Transverse colon (tissue), 4 donors: ENCODE data around the gene C5orf34. TPM values are rescaled to one million over a fixed set of nuclear protein-coding genes. Genes with fewer than 3 reads are reported as not detected.
"Not testable (repeated sequence)": the region's sequence is repeated elsewhere in the genome, so short reads cannot be mapped to it uniquely, and the experiment has no call there.

Experiments
- DNase-seq: peaks from one replicate; pipeline ENCODE4 v3.0.0-alpha.2; 2019
- H3K27ac ChIP-seq, 4 donors: fragments of 200-600 bp; sonication (generic); 2 replicates each; pipeline ENCODE4 v1.5.1; 2016 to 2018; ENCODE audit warnings: inconsistent platforms in 4 of 4
- H3K27me3 ChIP-seq: fragments of 200-600 bp; sonication (generic); 2 replicates; pipeline ENCODE4 v1.5.1; 2017; ENCODE audit warnings: inconsistent platforms
- H3K36me3 ChIP-seq, 4 donors: fragments of 200-600 bp; sonication (generic); 2 replicates each; pipeline ENCODE4 v1.5.1; 2017 to 2019; ENCODE audit warnings: inconsistent platforms in 4 of 4
- H3K4me1 ChIP-seq, 4 donors: fragments of 200-600 bp; sonication (generic); 2 replicates each; pipeline ENCODE4 v1.5.1; 2017 to 2020; ENCODE audit warnings: inconsistent platforms in 4 of 4
- H3K4me3 ChIP-seq, 4 donors: fragments of 200-600 bp; sonication (generic); 1 replicate in 1 of 4; 2 replicates in 3 of 4; pipeline versions ENCODE4 v1.5.1 to v1.6.1; 2017 to 2019; ENCODE audit warnings: inconsistent platforms in 4 of 4
- H3K9me3 ChIP-seq, 2 donors: fragments of 200-600 bp; sonication (generic); 2 replicates each; pipeline ENCODE4 v1.5.1; 2017 to 2019; ENCODE audit warnings: inconsistent platforms in 2 of 2
- CTCF ChIP-seq, 5 experiments: fragments of 200-600 bp in 3 of 5; fragments of 450-650 bp in 2 of 5; sonication (generic) in 3 of 5; IDR thresholded peaks; 1 replicate in 2 of 5; 2 replicates in 3 of 5; pipeline ENCODE4 v1.5.1; 2016 to 2017; ENCODE audit warnings: antibody characterized with exemption in 5 of 5, inconsistent platforms in 3 of 5, mild to moderate bottlenecking in 2 of 5, moderate library complexity in 1 of 5
- EP300 ChIP-seq: sonication (generic); formaldehyde crosslinking; IDR thresholded peaks from one replicate; pipeline ENCODE4 v1.6.1; 2017; ENCODE audit warnings: antibody characterized with exemption, low read depth
- POLR2A ChIP-seq: fragments of 450-650 bp; IDR thresholded peaks from one replicate; pipeline ENCODE4 v1.6.1; 2016; ENCODE audit warnings: antibody characterized with exemption, mild to moderate bottlenecking, moderate library complexity
- POLR2AphosphoS5 ChIP-seq, 3 donors: sonication (generic); formaldehyde crosslinking; IDR thresholded peaks; one replicate each; pipeline ENCODE4 v1.6.1; 2016; ENCODE audit warnings: antibody characterized with exemption in 3 of 3
- WGBS, 2 donors: methylation state at CpG; one replicate each; pipeline ENCODE4 v1.1.5; 2018; ENCODE audit warnings: low coverage in 1 of 2; 5-methylcytosine and 5-hydroxymethylcytosine counted together
- in situ Hi-C, 4 donors: fragments of 200-750 bp; cut with MboI; loops; one replicate each; pipeline versions ENCODE4 v1.15.0 to v1.15.1; 2017; ENCODE audit warnings: low sequenced_read_pairs in 3 of 4, low pct_ligation_motif_present in 1 of 4, low pct_unique_long_range_greater_than_20kb in 1 of 4
- intact Hi-C: fragments of 100-400 bp; cut with DNase I; formaldehyde crosslinking; loops from one replicate; pipeline ENCODE4 v1.15.1; 2023; ENCODE audit warnings: low total_unique reads
- total RNA-seq, 4 donors: library from RNA; depleted of rRNA; stranded (reverse); fragments of >200 nt; gene quantifications; one replicate each; pipeline ENCODE4 v1.1.0, GENCODE V29; 2016

The C5orf34 gene
- total RNA-seq, 4 donors from 2014 or later: 0.55 to 4.0 (median 3.2) TPM; not detected in 1

GRCh38 chr5:43461066-43461465, 53.9 kb downstream of the C5orf34 start:
- Histone ChIP-seq H3K36me3 (peaks cover 0 to 1% (median 0%) of the 10 kb centered on the region in 4 donors), H3K27ac (no peak overlapping the region), H3K27me3 (no peaks in the 10 kb centered on the region), H3K9me3 (peaks cover 0 to 9% of the 10 kb centered on the region in 2 donors), H3K4me1 (no peaks in the 10 kb centered on the region), H3K4me3 (no peak overlapping the region)
- TF ChIP-seq POLR2A (no peak), CTCF (IDR thresholded peaks at IDR 0.05) (no peak), EP300 (no peak), POLR2AphosphoS5 (IDR thresholded peaks at IDR 0.05) (no peak)
- no peak for DNase-seq
- 100% methylated on average over 1 of the region's 1 CpG; no CpG with 5 or more reads in 1 of the 2 donors for WGBS, 2 donors
- in situ Hi-C loops (no loop called here), intact Hi-C loops (no loop called here)

GRCh38 chr5:43456556-43456955, 58.4 kb downstream of the C5orf34 start:
- no peaks in the 10 kb centered on the region for H3K4me1 ChIP-seq
- no peak overlapping the region for H3K4me3 ChIP-seq
- WGBS, 2 donors: 93 to 96% methylated on average over 3 of the region's 3 CpGs
- DNase-seq: no peak
- no peaks in the 10 kb centered on the region for H3K27me3 ChIP-seq
- H3K36me3 ChIP-seq: no peaks in the 10 kb centered on the region
- peaks cover 0 to 7% of the 10 kb centered on the region in 2 donors for H3K9me3 ChIP-seq
- intact Hi-C loops: no loop called here
- TF ChIP-seq POLR2AphosphoS5 (IDR thresholded peaks at IDR 0.05) (no peak), POLR2A (no peak), CTCF (IDR thresholded peaks at IDR 0.05) (no peak), EP300 (no peak)
- H3K27ac ChIP-seq: no peak overlapping the region
- in situ Hi-C loops: no loop called here

GRCh38 chr5:43441575-43441974, 73.4 kb downstream of the C5orf34 start:
- not testable (repeated sequence) for H3K4me1 ChIP-seq

GRCh38 chr5:43437062-43437660, 77.8 kb downstream of the C5orf34 start:
- no peak for DNase-seq
- Histone ChIP-seq H3K27me3 (no peaks in the 10 kb centered on the region), H3K4me3 (no peak overlapping the region), H3K27ac (no peak overlapping the region), H3K4me1 (peaks cover 4 to 17% (median 8%) of the 10 kb centered on the region in 4 donors), H3K9me3 (no peaks in the 10 kb centered on the region), H3K36me3 (no peaks in the 10 kb centered on the region)
- intact Hi-C loops: no loop called here
- 91 to 100% methylated on average over 1 to 3 of the region's 3 CpGs for WGBS, 2 donors
- no peak for TF ChIP-seq CTCF (IDR thresholded peaks at IDR 0.05)
- TF ChIP-seq POLR2A: no peak
- no peak for TF ChIP-seq POLR2AphosphoS5 (IDR thresholded peaks at IDR 0.05)
- no peak for TF ChIP-seq EP300
- in situ Hi-C loops: no loop called here

More at GRCh38 chr5:43441575-43441974, 73.4 kb downstream of the C5orf34 start:
- H3K9me3 ChIP-seq, H3K4me3 ChIP-seq, intact Hi-C loops, DNase-seq, in situ Hi-C loops, H3K27ac ChIP-seq, H3K27me3 ChIP-seq: not testable (repeated sequence)
- peaks cover 0 to 10% (median 0%) of the 10 kb centered on the region in 4 donors for H3K36me3 ChIP-seq

Other genes starting within 250 kb of the C5orf34 start
- 10 to 100 TPM; 16.9 to 51.4 (median 41.8) TPM for gene HMGCS1, start 201.7 kb downstream of the C5orf34 start, total RNA-seq
- gene CCL28, start 102.8 kb downstream of the C5orf34 start, total RNA-seq: 100 to 1,000 TPM in 2 of 4 donors, 10 to 100 TPM in 2; 17.1 to 115 (median 86.4) TPM
- gene TMEM267, start 31.3 kb downstream of the C5orf34 start, total RNA-seq: 10 to 100 TPM in 1 of 4 donors, 1 to 10 TPM in 2, under 1 TPM in 1; 0.60 to 11.5 (median 7.3) TPM
- gene PAIP1, start 41.9 kb upstream of the C5orf34 start, total RNA-seq: 10 to 100 TPM; 17.1 to 61.4 (median 46.3) TPM
- gene NNT, start 88.0 kb upstream of the C5orf34 start, total RNA-seq: 10 to 100 TPM; 21.9 to 93.0 (median 48.8) TPM